ENCODE data around the gene HCFC1R1.

HCFC1R1 gene

DNA sequence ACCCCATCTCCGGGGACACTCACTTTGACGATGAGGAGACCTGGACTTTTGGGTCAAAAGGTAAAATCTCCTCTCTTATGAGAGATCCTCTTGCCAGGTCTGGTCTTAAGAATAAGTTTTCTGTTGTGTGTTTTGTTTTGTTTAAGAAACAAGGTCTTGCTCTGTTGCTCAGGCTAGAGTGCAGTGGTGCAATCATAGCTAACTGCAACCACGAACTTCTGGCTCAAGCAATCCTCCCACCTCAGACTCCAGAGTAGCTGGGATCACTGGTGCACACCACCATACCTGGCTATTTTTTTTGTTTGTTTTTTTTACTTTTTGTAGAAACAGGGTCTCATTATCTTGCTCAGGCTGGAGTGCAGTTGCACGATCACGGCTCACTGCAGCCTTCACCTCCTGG, 26.7 kb upstream of the HCFC1R1 start:
- TF ChIP-seq, protein P1, sequence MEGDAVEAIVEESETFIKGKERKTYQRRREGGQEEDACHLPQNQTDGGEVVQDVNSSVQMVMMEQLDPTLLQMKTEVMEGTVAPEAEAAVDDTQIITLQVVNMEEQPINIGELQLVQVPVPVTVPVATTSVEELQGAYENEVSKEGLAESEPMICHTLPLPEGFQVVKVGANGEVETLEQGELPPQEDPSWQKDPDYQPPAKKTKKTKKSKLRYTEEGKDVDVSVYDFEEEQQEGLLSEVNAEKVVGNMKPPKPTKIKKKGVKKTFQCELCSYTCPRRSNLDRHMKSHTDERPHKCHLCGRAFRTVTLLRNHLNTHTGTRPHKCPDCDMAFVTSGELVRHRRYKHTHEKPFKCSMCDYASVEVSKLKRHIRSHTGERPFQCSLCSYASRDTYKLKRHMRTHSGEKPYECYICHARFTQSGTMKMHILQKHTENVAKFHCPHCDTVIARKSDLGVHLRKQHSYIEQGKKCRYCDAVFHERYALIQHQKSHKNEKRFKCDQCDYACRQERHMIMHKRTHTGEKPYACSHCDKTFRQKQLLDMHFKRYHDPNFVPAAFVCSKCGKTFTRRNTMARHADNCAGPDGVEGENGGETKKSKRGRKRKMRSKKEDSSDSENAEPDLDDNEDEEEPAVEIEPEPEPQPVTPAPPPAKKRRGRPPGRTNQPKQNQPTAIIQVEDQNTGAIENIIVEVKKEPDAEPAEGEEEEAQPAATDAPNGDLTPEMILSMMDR (conservative IDR thresholded peaks at IDR 0.05; ENCODE audit: low read depth): no peak
- no peak for DNase-seq (ENCODE audit: low spot score)
- ChIA-PET POLR2A (ENCODE audit: low non-redundant PET) (interaction anchor here (0.6 kb wide), 1 partner anchor 48 kb away, joined by 4 read pairs; no protein-coding TSS in a partner anchor), CTCF (interaction anchor here (0.6 to 1.2 kb wide), 2 partner anchors 8 to 121 kb away, joined by 5 read pairs; no protein-coding TSS in a partner anchor)
- H3K27ac ChIP-seq: no peak overlapping the region

DNA sequence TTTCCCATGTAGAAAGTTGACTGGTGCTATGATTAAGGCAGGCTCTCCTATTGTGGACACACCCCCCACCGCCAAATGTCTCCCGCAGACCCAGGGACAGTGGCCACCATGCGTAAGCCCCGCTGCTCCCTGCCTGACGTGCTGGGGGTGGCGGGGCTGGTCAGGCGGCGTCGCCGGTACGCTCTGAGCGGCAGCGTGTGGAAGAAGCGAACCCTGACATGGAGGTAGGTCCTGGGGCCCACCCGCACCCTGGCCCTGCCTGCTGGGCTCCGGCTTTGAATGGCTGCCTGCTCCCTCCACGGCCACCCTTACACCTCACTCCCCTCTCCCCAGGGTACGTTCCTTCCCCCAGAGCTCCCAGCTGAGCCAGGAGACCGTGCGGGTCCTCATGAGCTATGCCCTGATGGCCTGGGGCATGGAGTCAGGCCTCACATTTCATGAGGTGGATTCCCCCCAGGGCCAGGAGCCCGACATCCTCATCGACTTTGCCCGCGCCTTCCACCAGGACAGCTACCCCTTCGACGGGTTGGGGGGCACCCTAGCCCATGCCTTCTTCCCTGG, 26.3 kb upstream of the HCFC1R1 start:
- H3K27ac ChIP-seq: no peak overlapping the region
- TF ChIP-seq, protein P1 (conservative IDR thresholded peaks at IDR 0.05; ENCODE audit: low read depth): no peak
- no peak for DNase-seq (ENCODE audit: low spot score)
- ChIA-PET CTCF (no interaction called here), POLR2A (ENCODE audit: low non-redundant PET) (interaction anchor here (0.6 kb wide), 1 partner anchor 47 kb away, joined by 4 read pairs; no protein-coding TSS in a partner anchor)

DNA sequence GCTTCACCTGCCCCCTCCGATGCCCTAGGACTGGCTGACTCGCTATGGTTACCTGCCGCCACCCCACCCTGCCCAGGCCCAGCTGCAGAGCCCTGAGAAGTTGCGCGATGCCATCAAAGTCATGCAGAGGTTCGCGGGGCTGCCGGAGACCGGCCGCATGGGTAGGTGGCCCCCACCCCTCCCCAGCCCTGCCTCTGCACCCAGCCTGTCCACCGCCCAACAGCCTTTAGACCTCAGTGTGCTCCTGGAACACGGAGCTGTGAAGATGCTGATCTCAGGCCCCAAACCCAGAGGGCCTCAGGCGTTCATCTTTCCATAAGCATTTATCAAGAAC, 23.6 kb upstream of the HCFC1R1 start:
- ChIA-PET POLR2A (ENCODE audit: low non-redundant PET) (interaction anchor here (0.8 kb wide), 1 partner anchor 9 kb away, joined by 3 read pairs; no protein-coding TSS in a partner anchor), CTCF (interaction anchor here (0.9 to 2.8 kb wide), 2 partner anchors 12 to 16 kb away, joined by 4 to 22 read pairs; no protein-coding TSS in a partner anchor)
- TF ChIP-seq, protein P1 (conservative IDR thresholded peaks at IDR 0.05; ENCODE audit: low read depth): no peak
- H3K27ac ChIP-seq: no peak overlapping the region
- no peak for DNase-seq (ENCODE audit: low spot score)

DNA sequence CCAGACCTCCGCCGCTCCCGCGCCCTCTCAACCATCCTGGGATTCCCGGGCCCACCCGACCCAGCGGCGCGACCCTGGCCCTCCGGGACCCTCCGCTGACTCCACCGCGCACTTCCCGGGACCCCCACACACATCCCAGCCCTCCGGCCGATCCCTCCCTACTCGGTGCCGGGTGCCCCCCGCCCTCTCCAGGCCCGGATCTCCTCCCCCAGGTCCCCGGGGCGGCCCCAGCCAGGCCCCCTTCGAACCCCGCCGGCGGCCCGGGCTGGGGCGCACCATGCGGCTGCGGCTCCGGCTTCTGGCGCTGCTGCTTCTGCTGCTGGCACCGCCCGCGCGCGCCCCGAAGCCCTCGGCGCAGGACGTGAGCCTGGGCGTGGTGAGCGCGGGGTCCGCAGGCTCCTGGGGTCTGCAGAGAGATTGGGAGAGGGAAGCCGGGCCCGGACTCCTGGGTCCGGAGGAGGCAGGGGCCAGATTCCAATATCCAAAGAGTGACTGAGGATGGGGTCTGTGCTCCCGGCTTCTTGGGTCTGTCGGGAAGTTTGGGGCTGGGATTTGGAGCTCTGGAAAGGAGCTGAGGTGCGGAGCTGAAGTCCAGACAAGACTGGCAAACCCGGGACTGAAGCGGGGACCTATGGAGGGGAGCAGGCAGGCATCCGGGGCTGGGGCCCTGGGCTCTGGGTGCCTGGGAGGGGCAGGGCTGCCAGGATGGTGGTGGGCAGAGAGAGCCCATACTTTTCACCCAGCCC, 23.1 kb upstream of the HCFC1R1 start:
- DNase-seq (ENCODE audit: low spot score): no peak

DNA sequence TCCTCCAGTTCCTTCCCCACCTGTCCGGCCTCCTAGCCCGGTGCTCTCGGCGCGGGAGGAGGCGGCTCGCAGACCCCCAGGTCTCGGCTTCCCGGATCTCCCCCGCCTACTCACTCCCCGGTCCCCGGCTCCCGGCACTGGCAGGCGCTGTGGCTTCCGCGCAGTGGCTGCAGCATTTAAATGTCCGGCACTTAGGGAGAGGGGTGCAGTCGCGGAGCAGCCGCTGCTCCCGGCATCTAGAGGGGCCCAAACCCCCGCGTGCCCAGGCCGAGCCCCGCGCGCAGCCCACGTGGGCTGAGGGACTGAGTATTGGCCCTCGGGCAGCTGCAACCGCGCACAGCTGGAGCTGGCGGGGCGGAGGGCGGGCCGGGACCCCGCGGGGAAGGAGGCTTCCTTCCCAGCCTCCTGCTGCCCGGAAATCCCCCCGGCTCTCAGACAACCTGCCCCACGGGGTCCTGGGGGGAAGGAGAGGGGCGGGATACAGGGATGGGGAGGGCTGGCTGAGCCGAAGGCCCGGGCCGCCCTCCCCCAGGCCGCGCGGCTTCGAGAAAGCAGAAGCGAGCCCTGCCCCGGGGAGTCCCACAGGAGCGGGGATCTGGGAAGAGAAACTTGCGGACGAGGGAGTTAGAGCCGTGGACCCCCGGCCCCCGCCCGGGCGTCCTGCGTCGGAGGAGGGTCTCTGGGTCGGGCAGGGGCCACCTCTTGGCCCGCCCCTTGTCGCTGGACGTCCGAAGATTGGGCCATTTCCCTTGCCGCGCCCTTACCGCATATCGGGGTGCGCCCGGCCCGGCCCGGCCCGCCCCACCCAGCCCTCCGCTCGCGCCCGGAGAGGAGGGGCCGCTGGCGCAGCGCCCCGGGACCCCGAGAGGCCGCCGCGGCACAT, 22.3 kb upstream of the HCFC1R1 start, which contains the start of gene MMP25:
MMP25 (plus strand) TSS at position 804 of the 883 bp plus-strand sequence. CDS start 357 bp downstream, outside the sequence.
- H3K27ac ChIP-seq: no peak within 1 kb of the TSS
- ChIA-PET CTCF (interaction anchor here (0.6 to 2.3 kb wide), 2 partner anchors 14 to 65 kb away, joined by 8 to 12 read pairs; no protein-coding TSS in a partner anchor), POLR2A (ENCODE audit: low non-redundant PET) (no interaction called here)
- TF ChIP-seq, protein P1 (conservative IDR thresholded peaks at IDR 0.05; ENCODE audit: low read depth): no peak
- no peak for DNase-seq (ENCODE audit: low spot score)

More for the DNA sequence above, 23.1 kb upstream of the HCFC1R1 start:
- CTCF ChIA-PET: interaction anchor here (0.9 to 2.8 kb wide), 2 partner anchors 12 to 15 kb away, joined by 4 to 22 read pairs; no protein-coding TSS in a partner anchor
- POLR2A ChIA-PET (ENCODE audit: low non-redundant PET): interaction anchor here (0.8 kb wide), 1 partner anchor 10 kb away, joined by 3 read pairs; no protein-coding TSS in a partner anchor
- TF ChIP-seq, protein P1 (conservative IDR thresholded peaks at IDR 0.05; ENCODE audit: low read depth): no peak
- H3K27ac ChIP-seq: no peak overlapping the region

DNA sequence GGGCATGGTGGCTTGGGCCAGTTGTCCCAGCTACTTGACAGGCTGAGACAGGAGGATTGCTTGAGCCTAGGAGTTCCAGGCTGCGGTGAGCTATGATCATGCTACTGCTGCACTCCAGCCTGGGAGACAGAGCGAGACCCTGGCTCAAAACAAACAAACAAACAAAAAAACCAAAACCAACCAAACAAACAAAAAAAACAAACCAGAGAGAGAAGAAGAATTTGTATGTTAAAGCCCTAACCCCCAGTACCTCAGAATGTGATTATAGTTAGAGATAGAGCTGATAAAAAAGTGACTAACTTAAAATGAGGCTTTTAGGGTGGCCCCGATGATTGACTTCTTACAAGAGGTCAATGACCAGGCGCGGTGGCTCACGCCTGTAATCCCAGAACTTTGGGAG, 21.0 kb upstream of the HCFC1R1 start:
- no peak overlapping the region for H3K27ac ChIP-seq
- POLR2A ChIA-PET (ENCODE audit: low non-redundant PET): no interaction called here
- DNase-seq (ENCODE audit: low spot score): no peak
- CTCF ChIA-PET: interaction anchor here (0.7 to 2.3 kb wide), 2 partner anchors 13 to 36 kb away, joined by 3 to 12 read pairs; no protein-coding TSS in a partner anchor
- TF ChIP-seq, protein P1 (conservative IDR thresholded peaks at IDR 0.05; ENCODE audit: low read depth): no peak

All from RWPE1 (cell line).